Right lobe of liver (tissue), 4 donors: ENCODE measurements around the gene ATXN2.

ENCODE experiments used
- CTCF ChIP-seq, 4 donors: fragments of 200-600 bp in 3 of 4; fragments of 450-650 bp in 1 of 4; IDR thresholded peaks; one replicate each; pipeline versions ENCODE4 v1.5.1 to v1.8.0; 2016 to 2022; ENCODE audit warnings: antibody characterized with exemption in 4 of 4, mild to moderate bottlenecking in 2 of 4
- POLR2A ChIP-seq: fragments of 450-650 bp; IDR thresholded peaks from one replicate; pipeline ENCODE4 v1.6.1; 2017; ENCODE audit warnings: antibody characterized with exemption, mild to moderate bottlenecking
- donor health status: DM: no; HTN: no; CAD: no.
- donor health status: DM: no; HTN: no; CAD: no.
- donor health status: DM: no; HTN: yes; CAD: no.

GRCh38 chr12:111638556-111638955 is 39.4 kb upstream of the ATXN2 start:
- TF ChIP-seq POLR2A, result no peak
- no peak for TF ChIP-seq CTCF (IDR thresholded peaks at IDR 0.05)
